ENCODE data around the gene LCAT. TPM values are rescaled to one million over a fixed set of nuclear protein-coding genes. Genes with fewer than 3 reads are reported as not detected.
A peak's percentile ranks its signal among the peaks of the same experiment; 100 is the strongest.

LCAT gene
- polyA plus RNA-seq, 1 donor (not counting 4 experiments of a cell fraction or from before 2014, with no cell fraction given) = 6.5 TPM

- DNase-seq (ENCODE audit: low read depth, low spot score) = no peak
- no peaks in the 10 kb centered on the region for H3K9me3 ChIP-seq (ENCODE audit: control insufficient read depth, low read depth, low read length)
- no peak overlapping the region for H3K27ac ChIP-seq (ENCODE audit: control insufficient read depth, insufficient read depth, low read length)
- H3K27me3 ChIP-seq (ENCODE audit: control insufficient read depth, extremely low read depth, insufficient read depth, low read length) = no peaks in the 10 kb centered on the region
- no peak for TF ChIP-seq EZH2 (IDR thresholded peaks at IDR 0.05; ENCODE audit: low read length)
- TF ChIP-seq, protein P1, sequence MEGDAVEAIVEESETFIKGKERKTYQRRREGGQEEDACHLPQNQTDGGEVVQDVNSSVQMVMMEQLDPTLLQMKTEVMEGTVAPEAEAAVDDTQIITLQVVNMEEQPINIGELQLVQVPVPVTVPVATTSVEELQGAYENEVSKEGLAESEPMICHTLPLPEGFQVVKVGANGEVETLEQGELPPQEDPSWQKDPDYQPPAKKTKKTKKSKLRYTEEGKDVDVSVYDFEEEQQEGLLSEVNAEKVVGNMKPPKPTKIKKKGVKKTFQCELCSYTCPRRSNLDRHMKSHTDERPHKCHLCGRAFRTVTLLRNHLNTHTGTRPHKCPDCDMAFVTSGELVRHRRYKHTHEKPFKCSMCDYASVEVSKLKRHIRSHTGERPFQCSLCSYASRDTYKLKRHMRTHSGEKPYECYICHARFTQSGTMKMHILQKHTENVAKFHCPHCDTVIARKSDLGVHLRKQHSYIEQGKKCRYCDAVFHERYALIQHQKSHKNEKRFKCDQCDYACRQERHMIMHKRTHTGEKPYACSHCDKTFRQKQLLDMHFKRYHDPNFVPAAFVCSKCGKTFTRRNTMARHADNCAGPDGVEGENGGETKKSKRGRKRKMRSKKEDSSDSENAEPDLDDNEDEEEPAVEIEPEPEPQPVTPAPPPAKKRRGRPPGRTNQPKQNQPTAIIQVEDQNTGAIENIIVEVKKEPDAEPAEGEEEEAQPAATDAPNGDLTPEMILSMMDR (optimal IDR thresholded peaks at IDR 0.05 in 1 of 3, IDR thresholded peaks at IDR 0.05 in 1 of 3, conservative IDR thresholded peaks at IDR 0.05 in 1 of 3; ENCODE audit: extremely low read depth in 1 of 3, insufficient read depth in 2 of 3, low read length in 3 of 3) = no peak
- H3K36me3 ChIP-seq (ENCODE audit: control insufficient read depth in 2 of 2, extremely low read depth in 1 of 2, insufficient read depth in 2 of 2, low read length in 2 of 2) = peaks cover 5 to 8% of the 10 kb centered on the region in 2 experiments
- H3K9ac ChIP-seq (ENCODE audit: control insufficient read depth, extremely low read depth, insufficient read depth, low read length) = no peak overlapping the region
- H2AFZ ChIP-seq (ENCODE audit: control insufficient read depth, low read length) = no peak overlapping the region
- dilution Hi-C loops (cut with MboI; ENCODE audit: extremely low pct_ligation_motif_present, low sequenced_read_pairs) = no loop called here
- H3K4me2 ChIP-seq (ENCODE audit: control insufficient read depth, extremely low read depth, insufficient read depth, low read depth, low read length) = no peak overlapping the region
- H4K20me1 ChIP-seq (ENCODE audit: control insufficient read depth, extremely low read depth, insufficient read depth, low read length) = peaks cover 22% of the 10 kb centered on the region
- no peak overlapping the region for H3K4me3 ChIP-seq (ENCODE audit: control insufficient read depth in 2 of 3, extremely low read depth in 1 of 3, insufficient read depth in 2 of 3, low read depth in 1 of 3, low read length in 3 of 3)
- peaks cover 40% of the 10 kb centered on the region for H3K4me1 ChIP-seq (ENCODE audit: control insufficient read depth, extremely low read depth, insufficient read depth, low read length)
- H3K9me1 ChIP-seq (ENCODE audit: control insufficient read depth, extremely low read depth, insufficient read depth, low read length) = peaks cover 11% of the 10 kb centered on the region
- peaks cover 6% of the 10 kb centered on the region for H3K79me2 ChIP-seq (ENCODE audit: control insufficient read depth, insufficient read depth, low read length)
- FAIRE-seq = no peak
Observed at GRCh38 chr16:67919622-67920221, 24.2 kb downstream of the LCAT start.

DNA sequence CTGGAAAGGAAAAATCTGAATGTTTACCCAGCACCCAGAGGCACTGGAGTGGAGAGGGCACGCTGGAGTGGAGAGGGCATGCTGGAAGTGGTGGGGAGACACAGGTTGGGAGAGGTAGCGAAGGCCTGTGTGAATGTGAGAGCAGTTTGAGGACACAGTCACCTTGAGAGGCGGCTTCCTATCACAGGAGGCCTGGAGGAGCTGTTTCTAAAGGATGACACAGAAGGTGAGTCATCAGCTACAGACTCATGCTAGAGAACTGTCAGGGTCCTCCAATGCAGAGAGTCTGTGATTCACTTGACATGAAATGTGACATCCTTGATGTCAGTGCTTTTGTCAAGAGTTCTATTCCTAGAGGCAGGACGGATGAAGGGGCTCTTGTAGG lies 26.1 kb downstream of the LCAT start:
- H3K9me1 ChIP-seq (ENCODE audit: control insufficient read depth, extremely low read depth, insufficient read depth, low read length) = peaks cover 11% of the 10 kb centered on the region
- peaks cover 17% of the 10 kb centered on the region for H4K20me1 ChIP-seq (ENCODE audit: control insufficient read depth, extremely low read depth, insufficient read depth, low read length)
- H3K4me1 ChIP-seq (ENCODE audit: control insufficient read depth, extremely low read depth, insufficient read depth, low read length) = peaks cover 32% of the 10 kb centered on the region
- peaks cover 6% of the 10 kb centered on the region for H3K79me2 ChIP-seq (ENCODE audit: control insufficient read depth, insufficient read depth, low read length)
- H3K9me3 ChIP-seq (ENCODE audit: control insufficient read depth, low read depth, low read length) = no peaks in the 10 kb centered on the region
- H3K27ac ChIP-seq (ENCODE audit: control insufficient read depth, insufficient read depth, low read length) = peak overlapping the region; percentile 10
- H3K4me2 ChIP-seq (ENCODE audit: control insufficient read depth, extremely low read depth, insufficient read depth, low read depth, low read length) = peak overlapping the region; percentile 3
- H3K4me3 ChIP-seq (ENCODE audit: control insufficient read depth in 2 of 3, extremely low read depth in 1 of 3, insufficient read depth in 2 of 3, low read depth in 1 of 3, low read length in 3 of 3) = no peak overlapping the region
- FAIRE-seq = peak; percentile 100
- peak; percentile 68 for DNase-seq (ENCODE audit: low read depth, low spot score)
- dilution Hi-C loops (cut with MboI; ENCODE audit: extremely low pct_ligation_motif_present, low sequenced_read_pairs) = no loop called here
- peaks cover 4 to 8% of the 10 kb centered on the region in 2 experiments for H3K36me3 ChIP-seq (ENCODE audit: control insufficient read depth in 2 of 2, extremely low read depth in 1 of 2, insufficient read depth in 2 of 2, low read length in 2 of 2)
- no peak overlapping the region for H2AFZ ChIP-seq (ENCODE audit: control insufficient read depth, low read length)
- H3K27me3 ChIP-seq (ENCODE audit: control insufficient read depth, extremely low read depth, insufficient read depth, low read length) = no peaks in the 10 kb centered on the region
- TF ChIP-seq EZH2 (IDR thresholded peaks at IDR 0.05; ENCODE audit: low read length) = no peak
- TF ChIP-seq, protein P1 (optimal IDR thresholded peaks at IDR 0.05 in 1 of 3, IDR thresholded peaks at IDR 0.05 in 1 of 3, conservative IDR thresholded peaks at IDR 0.05 in 1 of 3; ENCODE audit: extremely low read depth in 1 of 3, insufficient read depth in 2 of 3, low read length in 3 of 3) = no peak
- no peak overlapping the region for H3K9ac ChIP-seq (ENCODE audit: control insufficient read depth, extremely low read depth, insufficient read depth, low read length)
